Fibroblast of villous mesenchyme (primary cell): ENCODE results near the gene MS4A1. TPM values are rescaled to one million over a fixed set of nuclear protein-coding genes. Genes with fewer than 3 reads are reported as not detected.
"Not testable (repeated sequence)": the region's sequence is repeated elsewhere in the genome, so short reads cannot be mapped to it uniquely, and the experiment has no call there.

Source experiments
- DNase-seq: peaks from one replicate; pipeline ENCODE4 v3.0.0-alpha.2; 2010; ENCODE audit warnings: low read depth
- H3K4me3 ChIP-seq: 2 replicates; pipeline ENCODE4 v1.5.1; 2011; ENCODE audit warnings: low read depth, mild to moderate bottlenecking, low read length
- total RNA-seq: library from RNA; depleted of rRNA; stranded (reverse); fragments of >200 nt; gene quantifications from 2 replicates; pipeline ENCODE4 v1.2.3, GENCODE V29; 2012
- TF ChIP-seq, protein P1 (sequence below): IDR thresholded peaks from 2 replicates; pipeline ENCODE4 v1.5.1; 2012; ENCODE audit warnings: low read depth, mild to moderate bottlenecking, low read length; ENCODE audit not compliant: insufficient read depth

MS4A1 gene
- total RNA-seq, 1 donor, result not detected

DNA sequence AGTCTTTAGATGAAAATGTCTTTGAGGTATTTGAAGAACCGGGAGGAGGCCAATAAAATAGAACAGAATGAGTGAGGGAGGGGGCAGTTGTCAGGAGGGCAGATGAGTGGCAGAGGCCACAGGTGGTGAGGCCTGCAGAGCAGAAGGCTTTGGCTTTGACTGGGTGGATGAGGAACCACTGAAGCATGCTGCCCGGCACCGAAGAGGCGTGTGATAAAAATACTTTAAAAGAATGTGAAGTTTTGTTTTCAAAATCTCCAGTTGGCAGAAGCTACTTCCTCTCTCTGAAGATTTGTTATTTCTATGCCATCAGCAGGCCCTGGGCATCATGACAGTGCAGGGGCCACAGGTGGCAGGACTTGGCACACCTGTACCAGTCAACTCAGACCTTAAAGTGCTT lies 43.2 kb downstream of the MS4A1 start:
- DNase-seq, result no peak
- H3K4me3 ChIP-seq, result no peak overlapping the region

DNA sequence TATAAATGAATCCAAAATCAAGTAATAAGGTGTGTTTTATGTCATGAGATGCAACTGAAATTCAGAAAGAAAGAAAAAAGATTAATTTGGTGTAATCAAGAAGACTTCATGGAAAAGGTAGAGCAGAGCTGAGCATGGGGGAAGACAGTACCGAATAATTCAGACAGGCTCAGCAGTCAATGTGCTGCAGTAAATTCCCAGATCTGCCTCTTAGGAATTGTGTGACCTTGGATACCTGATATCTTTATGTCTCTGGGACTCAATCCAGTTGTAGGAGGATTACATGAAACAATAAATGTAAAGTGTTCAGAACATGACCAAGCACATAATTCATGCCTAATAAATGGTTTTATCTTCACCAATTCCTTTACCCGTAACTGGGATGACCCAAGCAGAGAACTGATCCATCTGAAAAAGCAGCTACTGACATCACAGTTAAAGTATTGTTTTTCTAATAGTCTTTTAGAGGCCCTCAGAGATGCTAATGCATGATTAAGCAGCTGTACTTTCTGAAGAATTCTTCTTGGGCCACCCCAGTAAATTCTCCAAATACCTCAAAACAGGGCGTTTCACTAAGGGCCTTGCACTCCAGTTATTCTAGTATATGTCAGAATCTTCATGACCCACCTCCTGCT lies 44.7 kb downstream of the MS4A1 start:
- TF ChIP-seq, protein P1, sequence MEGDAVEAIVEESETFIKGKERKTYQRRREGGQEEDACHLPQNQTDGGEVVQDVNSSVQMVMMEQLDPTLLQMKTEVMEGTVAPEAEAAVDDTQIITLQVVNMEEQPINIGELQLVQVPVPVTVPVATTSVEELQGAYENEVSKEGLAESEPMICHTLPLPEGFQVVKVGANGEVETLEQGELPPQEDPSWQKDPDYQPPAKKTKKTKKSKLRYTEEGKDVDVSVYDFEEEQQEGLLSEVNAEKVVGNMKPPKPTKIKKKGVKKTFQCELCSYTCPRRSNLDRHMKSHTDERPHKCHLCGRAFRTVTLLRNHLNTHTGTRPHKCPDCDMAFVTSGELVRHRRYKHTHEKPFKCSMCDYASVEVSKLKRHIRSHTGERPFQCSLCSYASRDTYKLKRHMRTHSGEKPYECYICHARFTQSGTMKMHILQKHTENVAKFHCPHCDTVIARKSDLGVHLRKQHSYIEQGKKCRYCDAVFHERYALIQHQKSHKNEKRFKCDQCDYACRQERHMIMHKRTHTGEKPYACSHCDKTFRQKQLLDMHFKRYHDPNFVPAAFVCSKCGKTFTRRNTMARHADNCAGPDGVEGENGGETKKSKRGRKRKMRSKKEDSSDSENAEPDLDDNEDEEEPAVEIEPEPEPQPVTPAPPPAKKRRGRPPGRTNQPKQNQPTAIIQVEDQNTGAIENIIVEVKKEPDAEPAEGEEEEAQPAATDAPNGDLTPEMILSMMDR, result no peak
- no peak for DNase-seq
- H3K4me3 ChIP-seq, result no peak overlapping the region

More for the DNA sequence above, 43.2 kb downstream of the MS4A1 start:
- TF ChIP-seq, protein P1, result no peak

DNA sequence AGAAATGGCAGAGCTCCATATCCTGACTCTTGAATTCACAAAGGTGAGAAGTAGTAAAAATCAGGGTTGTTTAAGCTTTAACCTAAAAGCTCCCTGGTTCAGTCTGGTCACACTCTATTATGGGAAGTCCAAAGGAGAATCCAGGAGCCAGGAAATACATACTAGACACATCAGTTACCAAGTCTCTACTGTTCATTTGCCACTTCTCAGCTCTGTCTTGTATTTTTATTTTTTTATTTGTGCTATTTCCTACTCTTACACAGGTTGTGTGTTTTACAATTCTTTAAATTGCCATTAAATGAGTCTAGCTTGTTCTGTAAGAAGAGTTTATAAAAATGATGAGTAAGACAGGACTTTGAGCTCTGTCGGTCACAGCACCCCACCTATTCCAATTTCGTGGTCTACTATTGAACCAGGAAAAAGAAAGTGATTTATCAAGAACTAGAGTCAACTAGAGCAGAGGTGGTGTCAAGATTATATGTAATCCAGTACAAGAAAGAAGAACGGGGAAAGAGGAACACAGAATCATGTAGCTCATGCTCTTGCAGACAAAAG lies 46.7 kb downstream of the MS4A1 start:
- no peak overlapping the region for H3K4me3 ChIP-seq
- TF ChIP-seq, protein P1, result no peak
- DNase-seq, result no peak

DNA sequence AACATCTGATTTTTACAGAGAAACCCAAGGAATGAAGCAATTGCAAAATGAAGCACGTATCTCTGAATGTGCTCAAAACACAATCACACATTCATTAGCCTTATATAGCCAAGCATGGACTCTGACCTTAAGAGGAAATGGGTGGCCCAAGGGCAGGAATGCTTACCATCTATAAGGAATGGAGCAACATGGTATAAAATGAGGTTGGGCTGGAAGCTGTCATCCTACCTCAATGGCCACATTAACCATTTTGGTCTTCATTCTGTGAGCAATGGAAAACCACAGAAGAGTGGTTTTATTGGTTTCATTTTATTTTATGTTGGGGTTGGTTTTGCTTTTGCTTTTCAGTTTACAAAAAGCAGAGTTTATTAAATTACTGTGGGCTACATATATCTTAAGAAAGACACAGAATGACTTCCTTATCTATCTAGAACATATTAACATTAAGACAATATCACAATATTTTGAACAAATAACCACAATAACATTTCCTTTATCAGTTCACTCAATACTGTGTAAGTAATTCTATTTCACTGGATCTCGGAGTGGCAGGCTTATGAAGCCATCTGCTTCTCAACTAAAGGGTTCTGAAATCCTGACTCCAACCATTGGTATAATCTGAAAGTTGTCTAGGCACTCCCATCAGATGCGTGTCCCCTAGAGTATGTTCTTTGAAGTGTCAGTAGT lies 48.7 kb downstream of the MS4A1 start:
- H3K4me3 ChIP-seq, result no peak overlapping the region
- no peak for DNase-seq
- TF ChIP-seq, protein P1, result no peak

DNA sequence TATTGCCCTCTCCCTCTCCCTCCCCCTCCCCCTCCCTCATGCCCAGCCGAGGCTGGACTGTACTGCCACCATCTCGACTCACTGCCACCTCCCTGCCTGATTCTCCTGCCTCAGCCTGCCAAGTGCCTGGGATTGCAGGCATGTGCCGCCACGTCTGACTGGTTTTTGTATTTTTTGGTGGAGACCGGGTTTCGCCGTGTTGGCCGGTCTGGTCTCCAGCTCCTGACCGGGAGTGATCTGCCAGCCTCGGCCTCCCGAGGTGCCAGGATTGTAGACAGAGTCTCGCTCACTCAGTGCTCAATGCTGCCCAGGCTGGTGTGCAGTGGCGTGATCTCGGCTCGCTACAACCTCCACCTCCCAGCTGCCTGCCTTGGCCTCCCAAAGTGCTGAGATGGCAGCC lies 54.0 kb downstream of the MS4A1 start:
- not testable (repeated sequence) for DNase-seq, H3K4me3 ChIP-seq

DNA sequence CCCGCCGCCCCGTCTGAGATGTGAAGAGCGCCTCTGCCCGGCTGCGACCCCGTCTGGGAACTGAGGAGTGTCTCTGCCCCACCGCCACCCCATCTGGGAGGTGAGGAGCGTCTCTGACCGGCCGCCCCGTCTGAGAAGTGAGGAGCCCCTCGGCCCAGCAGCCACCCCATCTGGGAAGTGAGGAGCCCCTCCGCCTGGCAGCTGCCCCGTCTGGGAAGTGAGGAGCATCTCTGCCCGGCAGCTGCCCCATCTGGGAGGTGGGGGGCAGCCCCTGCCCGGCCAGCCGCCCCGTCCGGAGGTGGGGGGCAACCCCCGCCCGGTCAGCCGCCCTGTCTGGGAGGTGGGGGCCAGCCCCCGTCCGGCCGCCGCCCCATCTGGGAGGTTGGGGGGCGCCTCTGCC lies 54.6 kb downstream of the MS4A1 start:
- H3K4me3 ChIP-seq, DNase-seq: not testable (repeated sequence)

DNA sequence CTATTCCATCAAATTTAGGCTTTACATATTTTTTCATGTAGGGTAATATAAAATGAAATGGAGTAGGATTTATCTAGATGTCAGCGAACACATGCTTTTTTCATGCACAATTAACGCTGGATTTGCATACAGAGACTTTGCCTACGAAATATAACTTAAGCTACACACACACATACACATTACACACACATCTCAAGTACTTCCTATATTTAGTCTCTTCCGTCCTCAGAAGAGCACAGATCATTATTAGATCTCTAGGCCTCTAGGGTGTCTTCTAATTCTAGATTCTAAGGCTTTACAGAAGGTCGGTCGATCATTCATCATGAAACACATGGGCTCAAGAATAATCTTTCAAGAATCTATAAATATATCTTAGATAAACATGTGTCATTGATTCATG lies 55.7 kb downstream of the MS4A1 start:
- DNase-seq, result no peak
- TF ChIP-seq, protein P1, result no peak

More for the DNA sequence above, 55.7 kb downstream of the MS4A1 start:
- H3K4me3 ChIP-seq, result no peak overlapping the region
